GM18861 (cell line): ENCODE results near the gene RNF151.
"Not testable (repeated sequence)": the region's sequence is repeated elsewhere in the genome, so short reads cannot be mapped to it uniquely, and the experiment has no call there.

Source experiments
- ATAC-seq: cut with Tn5 transposase; IDR thresholded peaks from one replicate; pipeline ENCODE4 v1.9.1; 2021; ENCODE audit not compliant: unreplicated experiment

Gene RNF151

DNA sequence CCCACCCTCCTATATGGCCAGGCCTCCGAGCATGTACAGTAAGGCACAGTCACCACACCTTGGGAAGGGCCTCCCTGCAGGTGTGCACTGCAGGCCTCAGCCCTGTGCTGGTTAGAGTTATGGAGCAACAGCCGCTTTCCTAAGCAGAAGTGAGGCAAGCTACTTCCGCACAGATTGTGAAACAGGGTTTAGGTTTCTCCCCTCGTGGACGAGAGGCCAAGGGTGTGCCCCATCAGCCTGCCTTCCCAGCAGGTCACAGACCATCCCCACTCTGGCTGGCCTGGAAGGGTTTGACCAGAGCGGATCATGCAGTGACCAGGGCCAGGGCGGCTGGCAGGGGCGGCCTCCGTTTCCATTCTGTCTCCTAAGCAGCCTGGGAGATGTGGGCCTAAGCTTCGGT lies 28.3 kb upstream of the RNF151 start:
- no peak for ATAC-seq

- ATAC-seq = no peak
Observed at GRCh38 chr16:1938910-1939309, 27.7 kb upstream of the RNF151 start.

GRCh38 chr16:1939833-1940232 lies 26.8 kb upstream of the RNF151 start:
- ATAC-seq = not testable (repeated sequence)

DNA sequence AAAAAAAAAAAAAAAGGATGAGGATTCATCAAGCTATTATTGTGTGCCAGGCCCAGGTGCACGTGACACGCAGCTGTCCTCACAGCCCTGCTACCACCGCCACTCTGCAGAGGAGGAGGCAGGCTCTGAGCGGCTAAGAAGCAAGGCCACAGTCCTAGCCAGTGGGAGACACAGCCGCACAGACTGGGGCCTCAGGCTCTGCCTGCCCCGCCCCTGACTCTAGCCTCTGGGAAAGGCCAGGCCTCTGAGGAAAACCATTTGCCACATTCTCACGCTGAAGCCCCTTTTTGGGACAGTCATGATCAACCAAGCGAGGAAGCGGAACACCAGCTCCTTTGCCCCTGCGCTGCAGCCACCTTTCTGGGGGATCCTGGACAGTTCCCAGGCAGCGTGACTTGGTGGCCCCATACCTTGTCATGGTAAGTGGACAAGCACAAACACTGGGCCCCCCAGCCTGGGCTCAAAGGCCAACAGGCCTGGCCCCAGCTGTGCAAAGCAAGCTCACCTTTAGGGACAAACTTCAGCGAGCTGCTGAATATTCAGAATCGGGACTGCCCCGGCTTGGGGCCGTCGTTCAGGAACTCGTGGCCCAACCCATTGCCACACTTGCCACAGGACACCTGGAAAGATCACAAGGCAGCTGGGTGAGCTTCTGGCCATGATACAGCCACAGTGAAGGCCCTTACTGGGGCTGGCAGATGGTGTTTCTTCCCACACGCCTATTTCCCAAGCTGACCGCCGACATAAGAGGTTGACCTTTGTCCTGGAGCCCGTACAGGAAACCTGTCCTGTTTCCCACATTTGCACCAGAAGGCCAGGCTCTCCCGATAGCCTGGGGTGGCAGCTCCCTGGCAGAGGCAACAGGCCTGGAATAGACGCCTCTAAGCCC lies 26.1 kb upstream of the RNF151 start:
- ATAC-seq = no peak

GRCh38 chr16:1941162-1942046 lies 25.3 kb upstream of the RNF151 start:
- ATAC-seq = no peak

DNA sequence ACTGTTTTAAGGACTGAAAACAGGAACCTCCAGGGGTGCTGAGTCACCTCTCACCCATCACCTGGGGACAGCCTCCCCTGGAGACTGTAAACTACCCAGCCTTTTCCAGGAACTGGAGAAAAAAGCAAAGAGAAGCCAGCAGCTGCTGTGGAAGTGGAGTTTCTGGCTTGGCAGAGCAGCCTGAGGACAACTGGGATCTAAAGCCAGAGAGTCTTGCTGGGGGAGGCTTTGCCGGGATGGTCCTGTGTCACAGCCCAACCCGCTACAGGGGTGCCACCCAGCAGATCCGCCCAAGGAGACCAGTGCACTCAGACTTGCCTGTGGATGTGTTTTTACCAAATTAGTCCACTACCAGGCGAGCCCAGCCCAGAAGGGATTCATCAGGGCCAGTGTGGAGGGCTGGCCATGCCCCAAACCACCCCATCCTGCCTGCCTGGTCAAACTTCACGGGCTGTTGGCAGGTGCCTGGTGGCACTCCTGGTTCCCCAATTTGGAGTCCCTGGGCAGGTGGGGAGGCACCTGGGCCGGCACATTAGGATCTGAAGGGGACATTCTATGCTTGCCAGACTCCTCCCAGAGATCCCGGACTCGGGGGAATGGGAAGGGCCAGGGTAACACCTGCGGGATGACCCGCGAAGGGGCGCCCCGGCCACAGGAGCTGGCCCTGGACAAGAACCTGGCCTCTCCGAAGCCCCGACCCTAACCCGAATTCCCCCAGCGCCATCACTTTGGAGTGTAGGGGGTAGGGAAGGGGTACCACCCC lies 24.4 kb upstream of the RNF151 start:
- no peak for ATAC-seq

GRCh38 chr16:1942810-1943726 lies 23.6 kb upstream of the RNF151 start, which contains the start of gene MSRB1:
Gene MSRB1 (minus strand): TSS chr16:1943199. CDS start chr16:1943156, 43 bp downstream.
- peak; percentile 82 for ATAC-seq

GRCh38 chr16:1944612-1945199 lies 21.9 kb upstream of the RNF151 start:
- ATAC-seq = no peak

DNA sequence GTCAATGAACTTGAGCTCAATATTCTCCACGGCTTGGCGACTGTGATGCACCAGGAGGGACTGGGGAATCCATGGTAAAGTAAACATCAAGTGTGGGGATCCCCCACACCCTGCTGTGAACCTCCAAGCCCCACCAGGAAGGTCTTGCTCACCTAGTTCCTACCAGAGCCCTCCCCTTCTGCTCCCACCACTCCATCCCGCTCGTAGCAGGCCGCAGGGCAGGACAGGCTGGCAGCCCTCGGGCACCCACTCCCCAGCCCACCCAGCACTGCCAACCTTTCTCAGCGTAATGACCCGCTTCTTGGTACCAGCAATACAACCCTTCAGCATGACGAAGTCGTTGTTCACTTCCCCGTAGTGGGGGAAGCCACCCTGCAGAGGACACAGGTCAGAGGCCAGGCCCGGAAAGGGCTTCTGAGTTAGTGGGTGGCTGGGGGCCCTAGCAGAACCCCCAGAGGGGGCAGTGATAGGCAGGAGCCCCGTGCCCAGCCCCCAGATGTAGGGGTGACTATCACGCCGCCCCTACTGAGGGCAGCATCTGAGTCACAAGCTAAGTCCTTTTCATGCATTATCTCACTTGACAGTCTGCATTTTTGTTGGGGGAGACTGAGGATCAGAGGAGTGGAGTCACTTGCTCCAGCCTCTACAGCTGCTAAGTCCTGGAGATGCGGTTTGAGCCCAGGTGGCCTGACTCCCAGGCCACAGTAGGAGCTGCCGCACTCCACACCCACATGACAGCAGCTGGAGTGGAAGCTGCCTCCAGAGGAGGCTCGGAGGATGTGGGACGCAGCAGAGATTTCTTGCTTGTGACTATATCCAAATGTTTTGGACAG lies 20.9 kb upstream of the RNF151 start:
- ATAC-seq = no peak

DNA sequence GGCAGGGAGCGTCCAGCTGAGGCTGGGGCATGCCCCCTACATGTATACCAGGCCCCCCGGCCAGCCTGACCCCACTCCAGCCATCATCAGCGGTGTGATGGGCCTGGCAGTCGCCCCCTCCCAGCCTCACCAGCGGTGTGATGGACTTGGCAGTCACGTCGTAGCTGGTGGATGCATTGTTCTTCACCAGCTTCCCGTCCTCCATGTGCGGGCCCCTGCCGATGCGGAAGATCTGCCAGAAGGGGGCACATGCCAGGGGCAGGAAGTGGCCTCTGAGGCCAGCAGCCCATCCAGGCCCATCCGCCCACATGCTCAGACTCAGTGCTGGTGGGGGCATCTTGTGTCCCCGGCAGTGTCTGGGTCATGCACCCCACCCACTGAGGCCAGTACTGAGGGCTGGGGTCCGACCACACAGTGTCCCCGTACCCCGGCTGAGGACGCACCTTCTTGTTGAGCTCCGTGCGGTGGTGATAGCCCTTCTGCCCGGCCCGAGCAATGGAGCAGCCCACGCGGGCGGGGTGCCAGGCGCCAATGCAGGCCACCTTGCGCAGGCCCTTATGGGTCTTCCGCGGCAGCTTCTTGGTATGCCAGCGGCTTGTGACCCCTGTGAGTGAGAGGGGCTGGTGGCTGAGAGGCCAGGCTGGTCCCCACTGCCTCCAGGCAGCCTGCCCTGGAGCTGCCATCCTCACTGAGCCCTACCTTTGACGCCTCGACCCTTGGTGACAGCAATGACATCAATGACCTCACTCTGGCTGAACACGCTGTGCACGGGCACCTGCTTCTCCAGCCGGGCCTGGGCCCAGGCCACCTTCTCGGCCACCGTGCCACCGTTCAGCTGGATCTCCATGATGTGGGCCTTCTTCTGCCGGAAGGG lies 19.9 kb upstream of the RNF151 start:
- no peak for ATAC-seq

- ATAC-seq = no peak
Observed at GRCh38 chr16:1947369-1947670, 19.3 kb upstream of the RNF151 start.

DNA sequence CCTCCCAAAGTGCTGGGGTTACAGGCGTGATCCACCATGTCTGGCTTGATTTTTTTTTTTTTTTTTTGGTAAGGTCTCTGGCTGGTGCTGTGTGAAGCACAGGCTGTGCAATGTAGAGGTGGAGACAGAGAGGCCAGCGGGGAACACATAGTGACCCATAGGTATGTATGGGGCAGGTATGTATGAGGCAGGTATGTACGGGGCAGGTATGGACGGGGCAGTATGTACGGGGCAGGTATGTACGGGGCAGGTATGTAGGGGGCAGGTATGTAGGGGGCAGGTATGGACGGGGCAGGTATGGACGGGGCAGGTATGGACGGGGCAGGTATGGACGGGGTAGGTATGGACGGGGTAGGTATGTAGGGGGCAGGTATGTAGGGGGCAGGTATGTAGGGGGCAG lies 17.1 kb upstream of the RNF151 start:
- ATAC-seq = no peak

GRCh38 chr16:1950047-1950446 lies 16.6 kb upstream of the RNF151 start:
- ATAC-seq = no peak

DNA sequence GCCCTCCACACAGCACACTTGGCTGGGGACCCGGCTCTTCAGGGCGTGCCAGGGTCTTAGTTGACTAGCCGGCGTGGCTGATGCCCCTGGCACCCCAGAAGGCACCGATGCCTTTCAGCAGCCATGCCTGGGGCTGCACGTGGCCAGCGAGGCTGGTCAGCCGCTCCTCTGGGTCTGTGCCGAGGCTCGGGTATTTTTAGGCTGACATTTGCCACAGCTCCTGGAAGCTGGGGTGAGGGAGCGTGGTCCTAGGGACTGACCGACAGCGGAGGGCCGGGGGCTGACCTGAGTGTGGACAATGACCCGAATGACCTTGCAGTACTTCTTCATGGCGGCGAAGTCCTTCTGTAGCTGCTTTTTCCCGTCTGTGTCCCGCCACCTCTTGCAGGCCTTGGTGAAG lies 16.1 kb upstream of the RNF151 start:
- no peak for ATAC-seq

- ATAC-seq = no peak
Observed at GRCh38 chr16:1953734-1954133, 12.9 kb upstream of the RNF151 start.

DNA sequence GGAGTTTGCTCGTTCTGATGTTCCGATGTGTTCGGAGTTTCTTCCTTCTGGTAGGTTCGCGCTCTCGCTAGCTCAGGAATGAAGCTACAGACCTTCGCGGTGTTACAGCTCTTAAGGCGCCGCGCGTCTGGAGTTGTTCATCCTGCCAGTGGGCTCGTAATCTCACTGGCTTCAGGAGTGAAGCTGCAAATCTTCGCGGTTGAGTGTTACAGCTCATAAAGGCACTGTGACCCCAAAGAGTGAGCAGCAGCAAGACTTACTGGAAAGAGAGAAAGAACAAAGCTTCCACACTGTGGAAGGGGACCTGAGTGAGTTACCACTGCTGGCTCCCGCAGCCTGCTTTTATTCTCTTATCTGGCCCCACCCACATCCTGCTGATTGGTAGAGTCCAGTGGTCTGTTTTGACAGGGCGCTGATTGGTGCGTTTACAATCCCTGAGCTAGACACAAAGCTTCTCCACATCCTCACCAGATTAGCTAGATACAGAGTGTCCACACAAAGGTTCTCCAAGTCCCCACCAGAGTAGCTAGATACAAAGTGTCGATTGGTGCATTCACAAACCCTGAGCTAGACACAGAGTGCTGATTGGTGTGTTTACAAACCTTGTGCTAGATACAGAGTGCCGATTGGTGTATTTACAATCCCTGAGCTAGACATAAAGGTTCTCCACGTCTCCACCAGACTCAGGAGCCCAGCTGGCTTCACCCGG lies 9.1 kb upstream of the RNF151 start:
- ATAC-seq = not testable (repeated sequence)

DNA sequence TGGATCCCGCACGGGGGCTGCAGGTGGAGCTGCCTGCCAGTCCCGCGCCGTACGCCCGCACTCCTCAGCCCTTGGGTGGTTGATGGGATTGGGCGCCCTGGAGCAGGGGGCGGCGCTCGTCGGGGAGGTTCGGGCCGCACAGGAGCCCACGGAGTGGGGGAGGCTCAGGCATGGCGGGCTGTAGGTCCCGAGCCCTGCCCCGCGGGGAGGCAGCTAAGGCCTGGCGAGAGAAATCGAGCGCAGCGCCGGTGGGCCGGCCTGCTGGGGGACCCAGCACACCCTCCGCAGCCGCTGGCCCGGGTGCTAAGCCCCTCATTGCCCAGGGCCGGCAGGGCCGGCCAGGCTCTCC lies 8.5 kb upstream of the RNF151 start:
- not testable (repeated sequence) for ATAC-seq
